Subcutaneous adipose tissue (tissue), 4 donors: ENCODE measurements around the gene SGSM1. TPM values are rescaled to one million over a fixed set of nuclear protein-coding genes. Genes with fewer than 3 reads are reported as not detected.

Experiments used
- CTCF ChIP-seq: fragments of 450-650 bp; IDR thresholded peaks from one replicate; pipeline ENCODE4 v1.5.1; 2016; ENCODE audit warnings: low read depth, mild to moderate bottlenecking, control low read depth, antibody characterized with exemption, moderate library complexity
- total RNA-seq, 4 donors: library from RNA; depleted of rRNA; stranded (reverse); fragments of >200 nt; gene quantifications; one replicate each; pipeline ENCODE4 v1.1.0, GENCODE V29; 2016

SGSM1 gene
- total RNA-seq, 4 donors from 2014 or later = under 0.01 to 0.57 (median under 0.01) TPM; not detected in 1

- no peak for TF ChIP-seq CTCF
Observed at GRCh38 chr22:24765166-24765565, 40.8 kb upstream of the SGSM1 start.

- no peak for TF ChIP-seq CTCF
Observed at GRCh38 chr22:24768537-24769374, 37.3 kb upstream of the SGSM1 start.

DNA sequence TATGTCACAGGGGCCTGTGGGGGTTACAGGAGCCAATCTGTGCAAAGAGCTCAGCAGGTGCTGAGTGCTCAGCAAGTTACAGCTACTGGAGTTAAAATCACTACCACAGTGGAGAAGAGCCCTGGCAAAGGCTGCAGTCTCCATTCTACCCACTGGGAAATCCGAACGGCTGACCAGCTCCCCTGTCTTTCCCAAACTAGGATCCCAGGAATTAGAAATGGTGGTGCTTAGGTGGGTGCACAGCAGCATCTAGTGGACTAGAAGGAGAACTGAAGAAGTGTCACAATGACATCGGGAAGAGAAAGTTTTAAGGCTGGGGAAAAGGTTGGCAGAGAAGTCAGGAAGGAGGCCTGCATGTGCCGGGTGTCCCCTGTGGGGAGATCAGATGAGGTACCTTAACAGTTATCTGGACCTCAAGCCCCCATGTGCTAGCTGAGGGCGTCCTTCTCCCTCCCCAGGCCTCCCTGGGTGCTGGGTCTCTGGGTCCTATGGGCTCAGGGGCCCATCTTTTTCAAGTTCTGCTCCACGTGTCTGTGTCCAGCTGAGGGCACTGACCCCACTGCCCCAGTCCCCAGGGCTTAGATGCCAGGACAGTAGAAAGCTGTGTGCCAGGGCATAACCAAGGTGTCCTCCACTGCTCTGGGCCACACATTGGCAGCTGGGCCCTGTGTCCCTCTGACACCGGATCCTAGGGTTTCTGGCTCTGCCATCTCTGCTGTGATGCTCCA is 33.4 kb upstream of the SGSM1 start:
- no peak for TF ChIP-seq CTCF

GRCh38 chr22:24775769-24776492 is 30.1 kb upstream of the SGSM1 start:
- TF ChIP-seq CTCF = no peak

DNA sequence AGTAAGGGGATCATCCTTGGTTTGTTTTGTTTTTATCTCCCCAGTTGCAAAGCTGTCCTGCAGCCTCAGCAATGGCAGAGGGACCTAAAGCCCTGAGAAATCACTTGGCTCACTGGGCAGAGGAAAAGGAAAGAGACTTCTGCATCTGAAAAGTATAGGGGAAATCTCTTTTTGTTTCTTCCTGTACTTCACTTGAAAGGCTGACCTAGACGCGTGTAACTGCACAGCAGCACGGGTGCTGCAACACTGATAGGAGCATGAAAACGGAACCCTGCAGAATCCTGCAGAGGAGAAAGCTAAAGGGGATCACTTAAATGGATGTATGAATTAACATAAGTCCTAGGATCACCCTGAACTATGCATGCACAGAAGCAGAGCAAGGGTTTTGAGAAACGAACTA is 29.5 kb upstream of the SGSM1 start:
- no peak for TF ChIP-seq CTCF

DNA sequence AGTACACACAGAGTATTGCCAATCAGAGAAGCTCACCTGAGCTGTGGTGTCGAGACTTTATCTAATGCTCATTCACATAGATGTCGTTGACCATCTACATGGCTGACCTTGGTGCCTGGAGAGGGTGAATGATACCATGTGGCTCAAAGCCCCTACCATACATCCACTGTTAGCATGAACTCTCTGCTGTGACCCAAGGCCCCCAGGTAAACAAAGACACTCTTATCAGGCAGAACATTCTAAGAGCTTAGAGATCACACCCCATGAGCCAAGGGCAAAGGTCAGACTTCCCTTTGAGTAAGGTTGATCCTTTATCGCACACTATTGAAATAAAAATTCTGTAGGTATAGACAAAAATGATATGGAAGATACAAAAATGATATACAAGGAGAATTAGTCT is 16.5 kb upstream of the SGSM1 start:
- TF ChIP-seq CTCF = no peak

DNA sequence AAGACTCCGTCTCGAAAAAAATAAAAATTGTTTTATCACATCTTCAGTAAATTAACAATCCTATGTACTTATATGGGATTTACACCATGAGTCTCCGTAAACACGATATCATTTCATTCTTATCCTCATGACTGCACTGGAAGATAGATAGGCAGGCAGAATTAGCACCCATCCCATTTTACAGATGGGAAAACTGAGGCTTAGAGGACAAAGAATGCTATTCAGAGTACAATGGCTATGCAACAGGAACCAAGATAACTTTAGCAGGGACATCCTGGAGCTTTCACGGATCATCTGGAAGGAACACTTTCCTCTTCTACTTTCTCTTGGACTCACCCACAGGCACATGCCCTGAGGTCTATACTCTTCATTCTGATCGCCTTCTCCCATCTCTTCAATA is 14.6 kb upstream of the SGSM1 start:
- TF ChIP-seq CTCF = no peak
